Omental fat pad (tissue), 4 donors: Measurements from ENCODE around the gene YJU2. TPM values are rescaled to one million over a fixed set of nuclear protein-coding genes. Genes with fewer than 3 reads are reported as not detected.

Experiments used
- ATAC-seq: fragments of 150-250 bp; one replicate; pipeline ENCODE4 v1.9.1; 2016; ENCODE audit warnings: mild to moderate bottlenecking, moderate library complexity; ENCODE audit not compliant: low FRiP score
- DNase-seq: peaks from one replicate; pipeline ENCODE4 v3.0.0-alpha.2; 2019; ENCODE audit warnings: low spot score
- total RNA-seq, 4 donors: library from RNA; depleted of rRNA; stranded (reverse); fragments of >200 nt; gene quantifications; one replicate each; pipeline ENCODE4 v1.1.0, GENCODE V29; 2016
- TF ChIP-seq, protein P1 (sequence below), 3 donors: fragments of 450-650 bp; IDR thresholded peaks; one replicate each; pipeline ENCODE4 v1.5.1; 2016 to 2017; ENCODE audit warnings: antibody characterized with exemption in 3 of 3, mild to moderate bottlenecking in 3 of 3, moderate library complexity in 2 of 3

Gene YJU2
- total RNA-seq, 4 donors from 2014 or later: 13.2 to 23.7 (median 16.8) TPM

DNA sequence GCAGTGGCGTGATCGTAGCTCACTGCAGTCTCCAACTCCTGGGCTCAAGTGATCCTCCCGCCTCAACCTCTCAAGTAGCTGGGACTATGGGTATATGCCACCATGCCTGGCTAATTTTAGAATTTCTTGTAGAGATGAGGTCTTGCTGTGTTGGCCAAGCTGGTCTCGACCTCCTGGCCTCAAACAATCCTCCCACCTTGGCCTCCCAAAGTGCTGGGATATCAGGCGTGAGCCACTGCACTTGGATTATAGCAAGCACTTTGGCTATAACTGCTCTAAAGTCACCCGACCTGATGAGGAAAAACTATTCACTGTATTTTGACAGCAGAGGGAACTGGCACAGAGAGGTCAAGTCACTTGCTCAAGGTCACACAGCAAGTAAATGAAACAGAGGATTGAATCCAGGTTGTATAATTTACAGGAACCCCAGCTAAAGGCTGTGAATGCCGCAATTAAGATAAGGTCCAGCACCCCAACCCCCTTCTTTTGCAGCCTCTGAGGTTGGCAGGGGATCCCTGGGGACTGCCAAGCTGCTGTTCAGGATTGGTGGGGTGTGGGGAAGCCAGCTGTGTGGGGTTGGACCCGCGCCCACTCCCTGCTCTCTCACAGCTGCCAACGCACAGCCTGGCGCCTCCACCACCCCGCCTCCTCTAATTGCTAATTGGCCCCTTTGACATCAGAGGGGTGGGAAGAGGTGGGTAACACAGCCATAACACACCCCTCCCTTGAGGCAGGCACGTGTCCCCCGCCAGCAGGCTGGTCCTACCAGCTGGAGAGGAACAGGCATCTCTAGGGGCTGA is 49.3 kb downstream of the YJU2 start:
- ATAC-seq (no peak), DNase-seq (no peak)
- TF ChIP-seq, protein P1, sequence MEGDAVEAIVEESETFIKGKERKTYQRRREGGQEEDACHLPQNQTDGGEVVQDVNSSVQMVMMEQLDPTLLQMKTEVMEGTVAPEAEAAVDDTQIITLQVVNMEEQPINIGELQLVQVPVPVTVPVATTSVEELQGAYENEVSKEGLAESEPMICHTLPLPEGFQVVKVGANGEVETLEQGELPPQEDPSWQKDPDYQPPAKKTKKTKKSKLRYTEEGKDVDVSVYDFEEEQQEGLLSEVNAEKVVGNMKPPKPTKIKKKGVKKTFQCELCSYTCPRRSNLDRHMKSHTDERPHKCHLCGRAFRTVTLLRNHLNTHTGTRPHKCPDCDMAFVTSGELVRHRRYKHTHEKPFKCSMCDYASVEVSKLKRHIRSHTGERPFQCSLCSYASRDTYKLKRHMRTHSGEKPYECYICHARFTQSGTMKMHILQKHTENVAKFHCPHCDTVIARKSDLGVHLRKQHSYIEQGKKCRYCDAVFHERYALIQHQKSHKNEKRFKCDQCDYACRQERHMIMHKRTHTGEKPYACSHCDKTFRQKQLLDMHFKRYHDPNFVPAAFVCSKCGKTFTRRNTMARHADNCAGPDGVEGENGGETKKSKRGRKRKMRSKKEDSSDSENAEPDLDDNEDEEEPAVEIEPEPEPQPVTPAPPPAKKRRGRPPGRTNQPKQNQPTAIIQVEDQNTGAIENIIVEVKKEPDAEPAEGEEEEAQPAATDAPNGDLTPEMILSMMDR (IDR thresholded peaks at IDR 0.05): no peak

DNA sequence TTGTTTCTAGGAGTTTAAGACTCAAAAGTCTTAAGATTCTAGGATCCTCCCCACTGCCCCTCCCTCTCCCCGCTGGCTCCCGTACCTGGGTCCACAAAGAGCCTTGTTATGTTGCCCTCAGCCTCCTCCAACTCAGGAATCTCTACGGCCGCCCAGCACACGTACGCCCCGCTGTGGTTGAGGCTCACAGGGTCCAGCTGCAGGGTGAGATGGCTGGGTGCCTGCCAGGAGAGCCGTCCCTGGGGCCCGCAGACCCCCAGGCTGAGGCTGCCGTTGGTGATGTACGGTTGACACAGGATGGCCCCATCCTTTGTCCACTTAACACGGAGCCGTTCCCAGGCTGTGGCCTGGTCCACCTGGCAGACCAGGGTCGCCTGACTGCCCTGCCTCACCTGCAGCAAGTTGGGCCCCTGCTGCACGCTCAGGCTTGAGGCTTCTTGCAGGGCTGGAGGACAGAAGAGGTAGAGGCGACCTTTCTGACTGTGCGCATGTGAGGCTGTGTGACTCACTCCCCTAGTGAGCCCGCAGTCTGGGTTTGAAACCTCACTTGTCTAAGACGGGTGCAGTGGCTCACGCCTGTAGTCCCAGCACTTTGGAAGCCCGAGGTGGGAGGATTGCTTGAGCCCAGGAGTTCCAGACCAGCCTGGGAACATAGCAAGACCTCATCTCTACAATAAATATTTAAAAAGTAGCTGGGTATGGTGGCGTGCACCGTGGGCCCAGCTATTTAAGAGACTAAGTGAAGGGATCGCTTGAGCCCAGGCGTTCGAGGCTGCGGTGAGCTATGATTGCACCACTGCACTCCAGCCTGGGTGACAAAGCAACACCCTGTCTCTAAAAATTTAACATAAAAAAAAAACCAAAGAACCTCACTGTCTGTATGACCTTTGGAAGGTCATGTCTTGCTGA is 51.3 kb downstream of the YJU2 start:
- ATAC-seq (no peak), DNase-seq (no peak)
- TF ChIP-seq, protein P1 (IDR thresholded peaks at IDR 0.05): no peak

DNA sequence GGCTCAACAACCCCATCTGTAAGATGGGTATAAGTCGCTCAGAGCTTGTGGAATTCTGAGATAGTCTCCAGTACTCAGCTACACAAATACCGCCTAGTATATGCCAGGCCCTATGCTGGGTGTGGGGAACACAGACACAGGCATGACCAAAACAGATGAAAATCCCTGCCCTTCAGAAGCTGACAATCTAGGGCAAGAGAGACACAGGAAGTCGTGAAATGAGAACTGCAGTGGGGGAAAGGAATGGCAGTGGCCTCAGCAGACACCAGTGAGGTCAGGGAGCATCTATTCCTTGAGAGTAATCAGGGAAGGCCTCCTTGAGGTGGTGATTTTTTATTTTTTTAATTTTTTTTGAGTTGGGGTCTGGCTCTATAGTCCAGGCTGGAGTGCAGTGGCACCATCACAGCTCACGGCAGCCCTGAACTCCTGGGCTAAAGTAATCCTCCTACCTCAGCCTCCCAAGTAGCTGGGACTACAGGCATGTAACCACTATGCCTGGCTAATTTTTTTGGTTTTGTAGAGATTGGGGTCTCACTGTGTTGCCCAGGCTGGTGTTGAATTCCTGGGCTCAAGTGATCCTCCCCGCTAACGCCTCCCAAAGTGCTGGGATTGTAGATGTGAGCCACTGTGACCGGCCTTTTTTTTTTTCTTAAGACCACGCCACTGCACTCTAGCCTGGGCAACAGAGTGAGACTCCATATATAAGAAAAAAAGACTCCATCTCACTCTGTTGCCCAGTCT is 52.1 kb downstream of the YJU2 start:
- DNase-seq: no peak
- ATAC-seq: no peak
- TF ChIP-seq, protein P1 (IDR thresholded peaks at IDR 0.05): no peak

DNA sequence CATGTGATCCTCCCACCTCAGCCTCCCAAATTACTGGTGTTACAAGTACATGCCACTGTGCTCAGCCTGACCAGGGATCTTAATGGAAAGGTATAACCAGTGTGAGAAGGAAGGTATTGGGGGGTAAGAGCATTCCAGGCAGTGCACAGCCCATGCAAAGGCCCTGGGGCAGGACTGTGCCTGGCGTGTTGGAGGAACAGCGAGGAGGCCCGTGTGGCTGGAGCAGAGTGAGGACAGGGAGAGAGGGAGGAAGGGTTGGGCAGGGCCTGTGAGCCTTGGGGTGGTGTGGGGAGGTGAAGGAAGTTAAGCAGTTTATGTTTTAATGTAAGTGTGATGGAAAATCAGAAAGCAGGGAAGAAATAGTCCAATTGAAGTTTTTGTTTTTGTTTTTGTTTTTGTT is 53.7 kb downstream of the YJU2 start:
- no peak for DNase-seq
- no peak for ATAC-seq
- TF ChIP-seq, protein P1 (IDR thresholded peaks at IDR 0.05): no peak

DNA sequence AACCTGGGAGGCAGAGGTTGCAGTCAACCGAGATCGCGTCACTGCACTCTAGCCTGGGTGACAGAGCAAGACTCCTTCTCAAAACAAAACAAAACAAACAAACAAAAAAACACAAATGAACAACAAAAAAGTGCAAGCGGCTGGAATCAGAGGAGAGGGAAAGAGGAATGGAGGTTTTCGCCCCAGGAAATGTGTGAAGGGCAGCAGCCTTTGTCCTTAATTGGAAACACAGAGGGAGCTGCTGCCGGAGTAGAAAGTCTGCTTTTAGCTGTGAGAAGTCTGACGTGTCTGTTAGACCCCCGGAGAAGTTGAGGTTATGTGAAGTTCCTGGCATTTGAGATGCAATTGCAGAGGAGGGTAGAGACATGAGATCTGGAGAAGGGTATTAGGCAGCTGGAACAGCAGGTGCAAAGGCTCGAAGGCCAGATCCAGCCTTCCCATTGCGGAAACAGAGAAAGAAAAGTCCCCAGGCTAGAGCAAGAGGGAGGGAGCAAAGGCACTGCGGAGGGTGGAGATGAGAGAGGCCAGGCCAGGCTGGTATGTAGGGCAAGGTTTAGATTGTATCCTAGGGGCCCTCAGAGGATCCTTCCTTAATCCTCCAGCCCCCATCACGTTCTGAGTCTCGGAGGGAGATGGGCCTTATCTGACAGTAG is 54.8 kb downstream of the YJU2 start:
- TF ChIP-seq, protein P1 (IDR thresholded peaks at IDR 0.05): no peak
- ATAC-seq (no peak), DNase-seq (no peak)

DNA sequence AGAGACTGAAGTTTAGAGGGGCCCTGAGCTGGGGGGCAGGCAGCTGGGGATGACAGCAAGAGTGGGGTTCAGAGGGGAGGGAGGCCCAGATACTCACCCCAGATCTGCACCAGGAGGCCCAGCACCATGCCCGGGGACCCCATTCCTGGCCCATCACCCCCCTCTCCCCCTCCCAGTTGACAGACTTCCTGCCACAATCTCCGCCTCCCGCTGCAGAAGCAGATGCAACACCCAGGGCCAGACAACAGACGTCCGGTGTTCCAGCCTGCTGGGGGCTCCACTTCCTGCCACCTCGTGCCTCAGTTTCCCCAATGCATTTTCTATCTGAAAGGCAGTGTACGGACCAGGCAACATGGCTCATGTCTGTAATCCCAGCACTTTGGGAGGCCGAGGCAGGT is 55.4 kb downstream of the YJU2 start, which contains the start of gene TMIGD2:
TMIGD2 (minus strand) TSS at position 147 of the 398 bp plus-strand sequence; CDS start at position 143, 4 bp downstream.
- ATAC-seq: no peak
- TF ChIP-seq, protein P1 (IDR thresholded peaks at IDR 0.05): no peak

More for the DNA sequence above, 55.4 kb downstream of the YJU2 start, which contains the start of gene TMIGD2:
- no peak for DNase-seq
